HG02678 (cell line): ENCODE results near the gene NRIP1.
"Not testable (repeated sequence)": the region's sequence is repeated elsewhere in the genome, so short reads cannot be mapped to it uniquely, and the experiment has no call there.

Source experiments
- ATAC-seq: cut with Tn5 transposase; IDR thresholded peaks from one replicate; pipeline ENCODE4 v1.9.1; 2021; ENCODE audit warnings: mild to moderate bottlenecking, moderate library complexity; ENCODE audit not compliant: unreplicated experiment

NRIP1 gene

GRCh38 chr21:14982336-14982735 lies 82.5 kb downstream of the NRIP1 start:
- ATAC-seq: no peak

- ATAC-seq: no peak
Observed at GRCh38 chr21:14981246-14981645, 83.6 kb downstream of the NRIP1 start.

GRCh38 chr21:14979264-14979663 lies 85.5 kb downstream of the NRIP1 start:
- ATAC-seq: no peak

- ATAC-seq: no peak
Observed at GRCh38 chr21:14977814-14978213, 87.0 kb downstream of the NRIP1 start.

GRCh38 chr21:14975136-14975919 lies 89.5 kb downstream of the NRIP1 start:
- ATAC-seq: no peak

- no peak for ATAC-seq
Observed at GRCh38 chr21:14972678-14973077, 92.1 kb downstream of the NRIP1 start.

GRCh38 chr21:14968821-14969220 lies 96.0 kb downstream of the NRIP1 start:
- ATAC-seq: no peak

- no peak for ATAC-seq
Observed at GRCh38 chr21:14968029-14968428, 96.8 kb downstream of the NRIP1 start.

GRCh38 chr21:14964621-14965020 lies 100.2 kb downstream of the NRIP1 start:
- no peak for ATAC-seq

- no peak for ATAC-seq
Observed at GRCh38 chr21:14962217-14962616, 102.6 kb downstream of the NRIP1 start.

GRCh38 chr21:14961502-14961901 lies 103.3 kb downstream of the NRIP1 start:
- ATAC-seq: no peak

GRCh38 chr21:14959343-14959742 lies 105.5 kb downstream of the NRIP1 start:
- no peak for ATAC-seq

GRCh38 chr21:14957836-14958235 lies 107.0 kb downstream of the NRIP1 start:
- ATAC-seq: no peak

- no peak for ATAC-seq
Observed at GRCh38 chr21:14956807-14957206, 108.0 kb downstream of the NRIP1 start.

- ATAC-seq: no peak
Observed at GRCh38 chr21:14955936-14956520, 108.8 kb downstream of the NRIP1 start.

- ATAC-seq: no peak
Observed at GRCh38 chr21:14952916-14953315, 111.9 kb downstream of the NRIP1 start.

- ATAC-seq: no peak
Observed at GRCh38 chr21:14949603-14950002, 115.2 kb downstream of the NRIP1 start.

GRCh38 chr21:14947613-14948160 lies 117.1 kb downstream of the NRIP1 start:
- ATAC-seq: no peak

GRCh38 chr21:14945176-14945575 lies 119.6 kb downstream of the NRIP1 start:
- ATAC-seq: no peak

- ATAC-seq: no peak
Observed at GRCh38 chr21:14943616-14944015, 121.2 kb downstream of the NRIP1 start.

GRCh38 chr21:14942801-14943490 lies 121.9 kb downstream of the NRIP1 start:
- no peak for ATAC-seq

- not testable (repeated sequence) for ATAC-seq
Observed at GRCh38 chr21:14927324-14927723, 137.5 kb downstream of the NRIP1 start.
